Measurements from ENCODE around the gene TLE1. TPM values are rescaled to one million over a fixed set of nuclear protein-coding genes. Genes with fewer than 3 reads are reported as not detected.

The TLE1 gene
- total and polyA plus RNA-seq, 2 donors (not counting 1 experiment from before 2014, with no cell fraction given), result 33.5 to 80.3 TPM

DNA sequence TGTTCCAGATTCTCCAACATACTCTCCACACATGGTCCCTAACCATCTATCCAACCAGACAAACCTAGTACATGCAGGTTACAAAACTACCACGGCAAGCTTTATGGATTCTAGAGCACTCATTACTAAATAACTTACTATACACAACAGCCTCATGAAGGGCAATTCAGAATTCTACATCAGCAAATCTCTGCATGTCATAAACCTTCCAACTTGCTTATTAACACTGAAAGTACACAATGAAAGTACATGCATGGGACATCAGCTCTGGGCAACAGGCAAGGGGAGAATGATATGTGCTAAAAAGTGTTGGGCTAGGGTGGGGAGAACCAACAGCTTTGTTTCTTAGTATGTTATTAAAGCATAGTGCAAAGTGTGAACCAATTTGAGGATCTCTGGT, 70.4 kb downstream of the TLE1 start:
- no peak overlapping the region for H3K4me3 Mint-ChIP-seq
- no peak overlapping the region for H2AFZ ChIP-seq (ENCODE audit: insufficient read depth, low read depth, low read length, poor library complexity, severe bottlenecking)
- H3K27ac Mint-ChIP-seq, result no peak overlapping the region
- intact Hi-C loops (cut with micrococcal nuclease), result no loop called here
- no peak overlapping the region for H3K27ac ChIP-seq (ENCODE audit: low read length in 2 of 2)
- no peak overlapping the region for H3K9ac ChIP-seq (ENCODE audit: low read length)
- WGBS (ENCODE audit: insufficient coverage), result 92% methylated on average over 1 of the region's 1 CpG
- H3K9me3 Mint-ChIP-seq (ENCODE audit: insufficient read depth), result no peaks in the 10 kb centered on the region
- peaks cover 41% of the 10 kb centered on the region for H3K4me1 Mint-ChIP-seq
- H3K36me3 ChIP-seq (replicated peaks in 1 of 2; ENCODE audit: control extremely low read depth in 1 of 2, control insufficient read depth in 1 of 2, extremely low read depth in 1 of 2, insufficient read depth in 2 of 2, low read length in 1 of 2), result peaks cover 4 to 17% of the 10 kb centered on the region in 2 experiments
- H3K4me2 ChIP-seq (replicated peaks; ENCODE audit: low read depth, low read length, poor library complexity, severe bottlenecking), result no peak overlapping the region
- H3K4me1 ChIP-seq (ENCODE audit: control insufficient read depth in 2 of 2, insufficient read depth in 2 of 2, low read length in 2 of 2), result peaks cover 17 to 18% of the 10 kb centered on the region in 2 donors
- no peaks in the 10 kb centered on the region for H3K27me3 ChIP-seq (replicated peaks in 1 of 4; ENCODE audit: control extremely low read depth in 1 of 4, control insufficient read depth in 3 of 4, insufficient read depth in 4 of 4, low read length in 3 of 4)
- H3K27me3 Mint-ChIP-seq, result no peaks in the 10 kb centered on the region
- H3K79me2 ChIP-seq (ENCODE audit: control insufficient read depth, insufficient read depth, low read length), result no peaks in the 10 kb centered on the region
- H4K20me1 ChIP-seq (ENCODE audit: control insufficient read depth, insufficient read depth, low read length, poor library complexity, severe bottlenecking), result no peaks in the 10 kb centered on the region
- ATAC-seq (ENCODE audit: low read depth) (no peak), DNase-seq (no peak)
- no peak for TF ChIP-seq EZH2 (IDR thresholded peaks at IDR 0.05; ENCODE audit: borderline replicate concordance, insufficient read depth, low read depth, low read length, poor library complexity, severe bottlenecking)
- no peak for TF ChIP-seq CTCF (IDR thresholded peaks at IDR 0.05)
- no peaks in the 10 kb centered on the region for H3K9me3 ChIP-seq (ENCODE audit: control extremely low read depth in 1 of 3, control insufficient read depth in 2 of 3, insufficient read depth in 1 of 3, low read length in 2 of 3)
- H3K4me3 ChIP-seq (ENCODE audit: control extremely low read depth in 1 of 5, extremely low read depth in 1 of 5, insufficient read depth in 1 of 5, low read depth in 2 of 5, low read length in 4 of 5), result no peak overlapping the region
- CTCF ChIA-PET, result interaction anchor here (1.0 to 3.0 kb wide), 5 partner anchors 11 to 69 kb away, joined by 3 to 19 read pairs (median 5); no protein-coding TSS in a partner anchor
- POLR2A ChIA-PET, result no interaction called here

GRCh38 chr9:81616141-81616540, 73.2 kb downstream of the TLE1 start:
- no peaks in the 10 kb centered on the region for H3K27me3 Mint-ChIP-seq
- H3K27me3 ChIP-seq (replicated peaks in 1 of 4; ENCODE audit: control extremely low read depth in 1 of 4, control insufficient read depth in 3 of 4, insufficient read depth in 4 of 4, low read length in 3 of 4), result no peaks in the 10 kb centered on the region
- no peaks in the 10 kb centered on the region for H3K79me2 ChIP-seq (ENCODE audit: control insufficient read depth, insufficient read depth, low read length)
- TF ChIP-seq CTCF (IDR thresholded peaks at IDR 0.05) (no peak), EZH2 (IDR thresholded peaks at IDR 0.05; ENCODE audit: borderline replicate concordance, insufficient read depth, low read depth, low read length, poor library complexity, severe bottlenecking) (no peak)
- peaks cover 19% of the 10 kb centered on the region in 2 donors for H3K4me1 ChIP-seq (ENCODE audit: control insufficient read depth in 2 of 2, insufficient read depth in 2 of 2, low read length in 2 of 2)
- no peak overlapping the region for H2AFZ ChIP-seq (ENCODE audit: insufficient read depth, low read depth, low read length, poor library complexity, severe bottlenecking)
- no peak overlapping the region for H3K4me3 ChIP-seq (ENCODE audit: control extremely low read depth in 1 of 5, extremely low read depth in 1 of 5, insufficient read depth in 1 of 5, low read depth in 2 of 5, low read length in 4 of 5)
- DNase-seq, result no peak
- H3K9me3 Mint-ChIP-seq (ENCODE audit: insufficient read depth), result no peaks in the 10 kb centered on the region
- CTCF ChIA-PET, result no interaction called here
- H3K27ac Mint-ChIP-seq, result no peak overlapping the region
- 100% methylated on average over 3 of the region's 4 CpGs for WGBS (ENCODE audit: insufficient coverage)
- H3K9me3 ChIP-seq (ENCODE audit: control extremely low read depth in 1 of 3, control insufficient read depth in 2 of 3, insufficient read depth in 1 of 3, low read length in 2 of 3), result no peaks in the 10 kb centered on the region
- POLR2A ChIA-PET, result no interaction called here
- intact Hi-C loops (cut with micrococcal nuclease), result no loop called here
- no peak overlapping the region for H3K9ac ChIP-seq (ENCODE audit: low read length)
- no peak overlapping the region for H3K27ac ChIP-seq (ENCODE audit: low read length in 2 of 2)
- no peaks in the 10 kb centered on the region for H4K20me1 ChIP-seq (ENCODE audit: control insufficient read depth, insufficient read depth, low read length, poor library complexity, severe bottlenecking)
- peaks cover 4 to 35% of the 10 kb centered on the region in 2 experiments for H3K36me3 ChIP-seq (replicated peaks in 1 of 2; ENCODE audit: control extremely low read depth in 1 of 2, control insufficient read depth in 1 of 2, extremely low read depth in 1 of 2, insufficient read depth in 2 of 2, low read length in 1 of 2)
- H3K4me1 Mint-ChIP-seq, result peaks cover 26% of the 10 kb centered on the region
- H3K4me2 ChIP-seq (replicated peaks; ENCODE audit: low read depth, low read length, poor library complexity, severe bottlenecking), result no peak overlapping the region
- H3K4me3 Mint-ChIP-seq, result no peak overlapping the region
- no peak for ATAC-seq (ENCODE audit: low read depth)
